HEK293T (cell line): ENCODE measurements around the gene IBTK.

Experiments used
- CTCF ChIA-PET: fragments of 350-600 bp; formaldehyde crosslinking; extraction: SDS; loops from one replicate; lab custom pipeline; 2021; ENCODE audit warnings: antibody characterized with exemption, inconsistent platforms; lab: Yijun Ruan, JAX
- POLR2A ChIA-PET: fragments of 350-600 bp; formaldehyde crosslinking; extraction: SDS; loops from one replicate; lab custom pipeline; 2020; ENCODE audit warnings: antibody characterized with exemption, inconsistent platforms; lab: Yijun Ruan, JAX
- DNase-seq: peaks from one replicate; pipeline ENCODE4 v3.0.0; 2012; ENCODE audit warnings: mixed read lengths; ENCODE audit errors: extremely low spot score
- ARNT ChIP-seq: fragments of 450-650 bp; IDR thresholded peaks from 2 replicates; pipeline ENCODE4 v1.6.1; 2017; ENCODE audit warnings: mild to moderate bottlenecking
- BHLHE40 ChIP-seq: fragments of 450-650 bp; IDR thresholded peaks from 2 replicates; pipeline ENCODE4 v1.6.1; 2016; ENCODE audit warnings: mild to moderate bottlenecking, moderate library complexity, borderline replicate concordance
- CTBP1 ChIP-seq: fragments of 450-650 bp; IDR thresholded peaks from 2 replicates; pipeline ENCODE4 v1.6.1; 2016; ENCODE audit warnings: borderline replicate concordance
- ELF4 ChIP-seq: fragments of 450-650 bp; IDR thresholded peaks from 2 replicates; pipeline ENCODE4 v1.6.1; 2017; ENCODE audit warnings: antibody characterized with exemption
- FOXA1 ChIP-seq: fragments of 450-650 bp; IDR thresholded peaks from 2 replicates; pipeline ENCODE4 v1.6.1; 2016; ENCODE audit warnings: mild to moderate bottlenecking
- FOXK2 ChIP-seq: fragments of 450-650 bp; IDR thresholded peaks from 2 replicates; pipeline ENCODE4 v1.6.1; 2016; ENCODE audit warnings: mild to moderate bottlenecking
- FOXM1 ChIP-seq: fragments of 450-650 bp; IDR thresholded peaks from 2 replicates; pipeline ENCODE4 v1.6.1; 2017; ENCODE audit warnings: mild to moderate bottlenecking, borderline replicate concordance
- HDGF ChIP-seq: fragments of 450-650 bp; IDR thresholded peaks from 2 replicates; pipeline ENCODE4 v1.6.1; 2017; ENCODE audit warnings: antibody characterized with exemption, borderline replicate concordance
- L3MBTL2 ChIP-seq: fragments of 450-650 bp; conservative IDR thresholded peaks from 2 replicates; pipeline ENCODE4 v1.6.1; 2016; ENCODE audit warnings: mild to moderate bottlenecking
- LEF1 ChIP-seq: fragments of 450-650 bp; IDR thresholded peaks from 2 replicates; pipeline ENCODE4 v1.6.1; 2017; ENCODE audit warnings: mild to moderate bottlenecking, borderline replicate concordance
- NFRKB ChIP-seq: fragments of 450-650 bp; IDR thresholded peaks from 2 replicates; pipeline ENCODE4 v1.6.1; 2016; ENCODE audit warnings: mild to moderate bottlenecking, moderate library complexity
- SP1 ChIP-seq: fragments of 450-650 bp; IDR thresholded peaks from 2 replicates; pipeline ENCODE4 v1.6.1; 2017
- SUZ12 ChIP-seq: fragments of 450-650 bp; IDR thresholded peaks from 2 replicates; pipeline ENCODE4 v1.6.1; 2016; ENCODE audit warnings: mild to moderate bottlenecking
- TARDBP ChIP-seq: fragments of 450-650 bp; IDR thresholded peaks from 2 replicates; pipeline ENCODE4 v1.6.1; 2016
- ZNF384 ChIP-seq: fragments of 450-650 bp; IDR thresholded peaks from 2 replicates; pipeline ENCODE4 v1.6.1; 2016
- TF ChIP-seq, protein P1 (sequence below): fragments of 450-650 bp; IDR thresholded peaks from 2 replicates; pipeline ENCODE4 v1.6.1; 2016

IBTK gene

DNA sequence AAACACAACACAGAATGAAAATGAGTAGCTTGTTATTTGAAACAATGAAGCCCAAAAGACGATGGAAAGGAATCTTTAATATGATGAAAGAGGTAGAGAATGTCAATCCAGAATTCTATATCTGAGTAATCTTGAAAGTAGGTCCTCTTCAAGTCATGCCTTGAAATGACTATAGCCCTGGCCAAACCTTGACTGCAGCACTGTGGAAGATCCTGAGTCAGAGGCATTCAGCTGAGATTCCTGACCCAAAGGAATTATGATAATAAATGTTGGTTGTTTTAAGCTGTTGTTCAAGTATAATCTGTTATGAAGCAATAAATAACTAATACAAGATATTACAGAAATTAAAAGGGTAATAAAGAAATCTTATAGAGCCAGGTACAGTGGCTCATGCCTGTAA, 64.8 kb downstream of the IBTK start:
- ChIA-PET POLR2A (no interaction called here), CTCF (interaction anchor here (0.6 kb wide), 1 partner anchor 40 kb away, joined by 3 read pairs; no protein-coding TSS in a partner anchor)
- DNase-seq: no peak
- TF ChIP-seq HDGF: no peak

DNA sequence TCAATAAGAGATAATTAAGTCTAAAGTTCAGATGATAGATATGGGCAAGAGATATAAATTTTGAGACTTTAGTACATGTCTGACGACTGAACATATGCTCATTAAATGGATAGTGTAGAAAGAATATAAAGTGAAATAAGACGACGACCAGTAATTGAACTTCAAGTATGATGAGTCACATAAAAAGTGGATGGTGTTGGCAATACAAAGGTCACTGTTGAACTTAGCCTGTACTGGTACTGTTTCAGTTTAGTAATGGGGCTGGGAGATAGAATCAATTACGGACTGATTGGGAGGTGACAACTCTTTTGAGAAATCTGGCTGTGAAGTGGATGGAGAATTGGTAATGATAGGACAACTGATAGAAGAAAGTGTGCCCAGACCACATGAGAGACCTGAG, 68.1 kb downstream of the IBTK start:
- TF ChIP-seq L3MBTL2: no peak
- TF ChIP-seq FOXK2: no peak
- no peak for TF ChIP-seq TARDBP
- TF ChIP-seq ZNF384: no peak
- TF ChIP-seq ARNT: no peak
- TF ChIP-seq FOXM1: no peak
- no peak for TF ChIP-seq NFRKB
- no peak for TF ChIP-seq ELF4
- TF ChIP-seq CTBP1: no peak
- TF ChIP-seq, protein P1, sequence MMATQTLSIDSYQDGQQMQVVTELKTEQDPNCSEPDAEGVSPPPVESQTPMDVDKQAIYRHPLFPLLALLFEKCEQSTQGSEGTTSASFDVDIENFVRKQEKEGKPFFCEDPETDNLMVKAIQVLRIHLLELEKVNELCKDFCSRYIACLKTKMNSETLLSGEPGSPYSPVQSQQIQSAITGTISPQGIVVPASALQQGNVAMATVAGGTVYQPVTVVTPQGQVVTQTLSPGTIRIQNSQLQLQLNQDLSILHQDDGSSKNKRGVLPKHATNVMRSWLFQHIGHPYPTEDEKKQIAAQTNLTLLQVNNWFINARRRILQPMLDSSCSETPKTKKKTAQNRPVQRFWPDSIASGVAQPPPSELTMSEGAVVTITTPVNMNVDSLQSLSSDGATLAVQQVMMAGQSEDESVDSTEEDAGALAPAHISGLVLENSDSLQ: no peak
- TF ChIP-seq SP1: no peak
- TF ChIP-seq SUZ12: no peak
- TF ChIP-seq BHLHE40: no peak
- TF ChIP-seq HDGF: no peak
- POLR2A ChIA-PET: no interaction called here

DNA sequence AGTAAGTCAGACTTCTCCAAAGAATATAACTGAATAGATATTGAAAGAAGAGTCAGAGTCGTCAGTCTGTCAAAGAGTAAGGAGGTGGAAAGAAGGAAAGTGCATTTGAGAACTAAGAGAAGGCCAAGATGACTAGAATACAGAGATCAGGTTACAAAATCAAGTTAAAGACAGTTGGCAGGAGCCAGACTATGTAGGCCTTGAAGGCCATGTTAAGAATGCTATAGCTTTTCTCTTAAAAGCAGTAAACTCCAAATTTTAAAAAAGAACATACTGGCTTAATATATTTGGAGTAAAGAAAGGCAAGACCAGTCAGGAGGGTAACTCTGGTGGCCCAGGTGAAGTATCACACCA, 68.8 kb downstream of the IBTK start:
- ChIA-PET POLR2A (no interaction called here), CTCF (no interaction called here)
- no peak for TF ChIP-seq BHLHE40
- TF ChIP-seq CTBP1: no peak
- no peak for DNase-seq

More for the DNA sequence above, 68.1 kb downstream of the IBTK start:
- DNase-seq: no peak
- CTCF ChIA-PET: no interaction called here

DNA sequence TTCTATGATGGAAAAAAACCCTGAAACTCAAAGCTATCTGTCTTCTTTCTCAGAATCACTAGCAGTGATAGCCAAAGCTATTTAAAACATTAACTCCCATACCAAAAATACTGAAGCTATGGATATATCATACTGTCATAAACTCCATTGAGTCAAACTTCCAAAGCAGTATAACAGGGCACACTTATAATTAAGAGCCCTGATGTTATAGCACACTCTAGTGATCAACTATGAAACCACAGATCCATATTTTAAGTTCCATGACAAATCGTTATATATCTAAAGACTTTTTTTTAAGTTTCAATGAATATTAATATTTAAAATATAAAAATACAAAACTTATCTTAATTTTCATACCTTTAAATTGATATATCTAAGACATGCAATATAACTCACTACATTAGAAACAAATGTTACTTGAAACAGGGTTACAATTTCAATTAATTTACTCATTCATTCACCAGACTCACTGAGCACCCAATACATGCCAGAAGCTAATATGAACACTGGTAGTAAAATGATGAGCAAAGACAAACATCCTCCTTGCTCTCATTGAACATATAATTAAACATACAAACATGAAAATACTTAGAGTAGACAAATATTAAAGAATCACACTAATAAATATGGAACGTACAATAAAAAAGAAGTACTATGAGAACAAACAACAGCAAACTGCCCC, 69.3 kb downstream of the IBTK start:
- TF ChIP-seq SUZ12: no peak
- no peak for TF ChIP-seq FOXA1
- no peak for TF ChIP-seq L3MBTL2
- TF ChIP-seq FOXK2: no peak
- TF ChIP-seq TARDBP: no peak
- no peak for TF ChIP-seq ARNT
- no peak for TF ChIP-seq CTBP1
- no peak for TF ChIP-seq FOXM1
- TF ChIP-seq NFRKB: no peak
- TF ChIP-seq BHLHE40: no peak
- no peak for TF ChIP-seq LEF1
- no peak for TF ChIP-seq HDGF
- TF ChIP-seq, protein P1: no peak
- no peak for TF ChIP-seq ZNF384
- TF ChIP-seq SP1: no peak
- TF ChIP-seq ELF4: no peak
- ChIA-PET POLR2A (no interaction called here), CTCF (interaction anchor here (0.9 kb wide), 1 partner anchor 138 kb away, joined by 5 read pairs; no protein-coding TSS in a partner anchor)
- peak; percentile 7 for DNase-seq

DNA sequence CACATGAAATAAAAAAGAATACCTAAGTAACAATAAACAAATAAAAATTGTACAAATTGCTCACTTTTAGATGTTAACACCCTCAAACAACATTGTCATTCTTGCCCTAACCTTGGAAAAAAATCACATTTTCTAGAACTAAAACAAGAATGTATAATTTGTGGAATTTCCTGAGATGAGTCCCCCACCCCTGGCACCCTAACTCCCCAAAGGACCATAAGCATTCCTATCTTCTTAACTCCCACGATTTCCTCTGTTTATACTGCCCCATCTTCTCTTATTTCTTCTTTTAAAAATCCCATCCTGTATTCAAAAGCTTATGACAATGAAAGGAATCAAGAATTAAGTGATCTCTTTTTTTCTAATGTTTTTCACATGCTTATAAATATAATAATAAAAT, 70.9 kb downstream of the IBTK start:
- TF ChIP-seq ELF4 (no peak), FOXK2 (no peak), SP1 (no peak), ARNT (no peak), FOXM1 (no peak)
- POLR2A ChIA-PET: no interaction called here
- CTCF ChIA-PET: interaction anchor here (0.6 kb wide), 1 partner anchor 8 kb away, joined by 3 read pairs; no protein-coding TSS in a partner anchor
- DNase-seq: no peak

DNA sequence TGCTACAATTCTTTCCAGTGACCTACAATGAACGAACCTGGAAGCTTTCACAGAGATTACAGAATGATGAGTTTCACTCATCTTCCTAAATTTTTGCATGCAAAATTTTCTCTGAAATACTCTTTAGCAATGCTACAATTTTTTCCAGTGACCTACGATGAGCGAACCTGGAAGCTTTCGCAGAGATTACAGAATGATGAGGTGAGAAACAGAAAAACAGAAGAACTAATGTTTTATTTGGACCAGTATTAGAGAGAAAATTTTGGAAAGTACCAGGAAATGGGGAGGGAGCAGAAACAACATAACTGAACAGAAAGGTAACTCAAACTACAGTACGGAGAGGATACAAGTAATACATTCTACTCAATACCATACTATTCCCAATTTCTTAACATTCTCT, 75.0 kb downstream of the IBTK start:
- POLR2A ChIA-PET: no interaction called here
- no peak for DNase-seq
- TF ChIP-seq ZNF384: no peak
- TF ChIP-seq HDGF: no peak
- TF ChIP-seq, protein P1: no peak
- TF ChIP-seq SP1: no peak
- TF ChIP-seq CTBP1: no peak
- CTCF ChIA-PET: no interaction called here

DNA sequence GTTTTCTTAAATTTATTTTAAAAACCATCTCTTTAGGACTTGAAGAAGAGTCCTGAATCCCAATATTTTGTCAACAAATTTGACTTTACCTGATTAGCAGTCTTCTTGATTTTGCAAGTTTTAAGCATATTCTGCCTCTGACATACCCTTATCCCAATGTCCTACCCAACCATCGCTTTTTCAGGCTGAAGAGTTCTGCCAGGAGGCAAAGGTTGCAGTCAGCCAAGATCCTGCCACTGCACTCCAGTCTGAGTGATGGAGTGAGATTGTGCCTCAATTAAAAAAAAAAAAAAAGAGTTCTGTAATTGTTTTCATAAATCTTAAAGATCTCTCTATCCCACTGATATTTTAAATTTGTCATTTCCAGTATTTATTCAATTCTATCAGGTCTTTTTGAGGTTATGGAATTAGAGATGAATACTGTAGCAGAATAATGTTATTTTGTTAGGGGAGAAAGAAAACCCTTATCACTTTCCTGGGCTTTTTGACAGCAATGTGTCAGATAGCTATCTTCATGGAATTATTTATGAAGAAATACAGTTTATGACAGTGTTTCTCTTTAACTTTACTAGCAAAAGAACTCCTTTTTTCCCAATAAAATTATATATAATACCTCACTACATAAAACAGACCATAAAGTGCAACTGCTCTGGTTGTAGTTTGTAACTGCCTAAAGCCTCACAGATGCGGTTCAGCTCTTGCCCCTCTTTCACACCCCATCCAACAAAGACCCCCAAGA, 78.2 kb downstream of the IBTK start:
- no peak for DNase-seq
- ChIA-PET CTCF (no interaction called here), POLR2A (no interaction called here)
- no peak for TF ChIP-seq BHLHE40
- no peak for TF ChIP-seq SUZ12
- no peak for TF ChIP-seq NFRKB
- TF ChIP-seq ZNF384: no peak
- no peak for TF ChIP-seq CTBP1
- no peak for TF ChIP-seq HDGF
- no peak for TF ChIP-seq SP1
- TF ChIP-seq ELF4: no peak
- no peak for TF ChIP-seq TARDBP
- no peak for TF ChIP-seq L3MBTL2
- TF ChIP-seq FOXK2: no peak
- no peak for TF ChIP-seq FOXM1
